PC-3 (cell line): ENCODE measurements around the gene DNAH10. TPM values are rescaled to one million over a fixed set of nuclear protein-coding genes. Genes with fewer than 3 reads are reported as not detected.
A peak's percentile ranks its signal among the peaks of the same experiment; 100 is the strongest.

Experiments
- ATAC-seq: fragments of 200-7000 bp; cut with Tn5 transposase; 2 replicates; pipeline ENCODE4 v1.9.1; 2020; ENCODE audit warnings: mild to moderate bottlenecking, moderate library complexity
- Bru-seq: library from RNA; stranded (reverse); fragments of 400-500 nt; gene quantifications from one replicate; lab custom pipeline; 2021; lab: Mats Ljungman, UMichigan
- BruChase-seq, 2 experiments: library from RNA; stranded (reverse); fragments of 400-500 nt; gene quantifications; one replicate each; lab custom pipeline; 2021; lab: Mats Ljungman, UMichigan
- BruUV-seq: library from RNA; stranded (reverse); fragments of 400-500 nt; replicated peaks from 2 replicates; lab custom pipeline; 2021; lab: Mats Ljungman, UMichigan
- CTCF ChIA-PET: fragments of 300-600 bp; sonication (Branson Sonifier 250); formaldehyde crosslinking; loops from one replicate; lab custom pipeline; 2022; ENCODE audit warnings: antibody characterized with exemption; lab: Charles Lee
- POLR2A ChIA-PET: fragments of 300-600 bp; sonication (Branson Sonifier 250); formaldehyde crosslinking; loops from one replicate; lab custom pipeline; 2022; ENCODE audit warnings: antibody characterized with exemption; ENCODE audit not compliant: unreplicated experiment; lab: Charles Lee
- DNase-seq: peaks from one replicate; pipeline ENCODE4 v3.0.0-alpha.2; 2015
- H2AFZ ChIP-seq: fragments of 300-600 bp; sonication (generic); 2 replicates; pipeline ENCODE4 v1.6.0; 2016; ENCODE audit warnings: antibody characterized with exemption, low read length
- H3F3A ChIP-seq: fragments of 300-600 bp; sonication (generic); one replicate; pipeline ENCODE4 v1.6.0; 2017; ENCODE audit warnings: antibody characterized with exemption, low read length, control low read depth, mild to moderate bottlenecking; ENCODE audit not compliant: unreplicated experiment
- H3K27ac ChIP-seq: fragments of 300-600 bp; sonication (generic); 2 replicates; pipeline ENCODE4 v1.5.1; 2016; ENCODE audit warnings: mild to moderate bottlenecking, low read length
- H3K27me3 ChIP-seq: fragments of 300-600 bp; sonication (generic); 2 replicates; pipeline ENCODE4 v1.6.1; 2016; ENCODE audit warnings: low read length, mixed read lengths
- H3K36me3 ChIP-seq: fragments of 300-600 bp; sonication (generic); 2 replicates; pipeline ENCODE4 v1.6.1; 2016; ENCODE audit warnings: low read depth, mixed run types, low read length, mixed read lengths
- H3K4me1 ChIP-seq: fragments of 300-600 bp; sonication (generic); 2 replicates; pipeline ENCODE4 v1.5.1; 2016; ENCODE audit warnings: low read length; ENCODE audit not compliant: insufficient read depth
- H3K4me2 ChIP-seq: fragments of 300-600 bp; sonication (generic); 2 replicates; pipeline ENCODE4 v1.6.0; 2016; ENCODE audit warnings: low read length
- H3K4me3 ChIP-seq: fragments of 300-600 bp; sonication (generic); 2 replicates; pipeline ENCODE4 v1.5.1; 2016; ENCODE audit warnings: mild to moderate bottlenecking, low read length, mixed read lengths
- H3K79me2 ChIP-seq: fragments of 300-600 bp; sonication (generic); 2 replicates; pipeline ENCODE4 v1.6.1; 2017; ENCODE audit warnings: low read length, mixed read lengths
- H3K9ac ChIP-seq: fragments of 300-600 bp; sonication (generic); 2 replicates; pipeline ENCODE4 v1.6.0; 2016; ENCODE audit warnings: mild to moderate bottlenecking, low read length
- H3K9me2 ChIP-seq: fragments of 300-600 bp; sonication (generic); replicated peaks from 2 replicates; pipeline ENCODE4 v1.6.1; 2016; ENCODE audit warnings: mixed run types, low read length, mixed read lengths
- H3K9me3 ChIP-seq: fragments of 300-600 bp; sonication (generic); 2 replicates; pipeline ENCODE4 v1.6.1; 2016; ENCODE audit warnings: low read length, mixed read lengths
- H4K20me1 ChIP-seq: fragments of 300-600 bp; sonication (generic); 2 replicates; pipeline ENCODE4 v1.6.1; 2016; ENCODE audit warnings: low read length, mixed read lengths
- EZH2 ChIP-seq: fragments of 300-600 bp; sonication (generic); IDR thresholded peaks from one replicate; pipeline ENCODE4 v1.6.1; 2017; ENCODE audit warnings: antibody characterized with exemption, mild to moderate bottlenecking, low read length; ENCODE audit not compliant: unreplicated experiment
- EZH2phosphoT487 ChIP-seq: fragments of 300-600 bp; sonication (generic); IDR thresholded peaks from 2 replicates; pipeline ENCODE4 v1.6.1; 2018; ENCODE audit warnings: mild to moderate bottlenecking, antibody characterized with exemption, low read length, borderline replicate concordance
- intact Hi-C: fragments of 100-400 bp; cut with micrococcal nuclease; formaldehyde crosslinking; loops from 2 replicates; pipeline ENCODE4 v1.9.0; 2023
- long read RNA-seq: library from polyadenylated mRNA; unstranded; transcript quantifications from one replicate; pipeline ENCODE4 v2.0.0, GENCODE V29; 2021; ENCODE audit not compliant: unreplicated experiment
- total RNA-seq: library from RNA; depleted of rRNA; stranded (reverse); fragments of >200 nt; gene quantifications from 2 replicates; pipeline ENCODE4 v1.2.3, GENCODE V29; 2014; rRNA removed
- TF ChIP-seq, protein P1 (sequence below): fragments of 300-600 bp; sonication (generic); conservative IDR thresholded peaks from 2 replicates; pipeline ENCODE4 v1.5.1; 2017; ENCODE audit warnings: antibody characterized with exemption, low read depth, mild to moderate bottlenecking, low read length

Gene DNAH10
- total RNA-seq, result 0.15 and 0.17 TPM in 2 replicates
- percentile 17 among the genes with signal in this experiment for Bru-seq, nascent RNA
- percentile 27 among the genes with signal in this experiment for BruChase-seq, experiment 1, labeled RNA remaining after a 6-hour chase
- BruChase-seq, experiment 2, labeled RNA remaining after a 2-hour chase, result percentile 25 among the genes with signal in this experiment
- long read RNA-seq, partial matches to known transcripts, result 0 of 1 reads
- long read RNA-seq, other reads (novel, unspliced or antisense), result 1 of 1 reads

GRCh38 chr12:123761841-123762714 is at the start of gene DNAH10:
DNAH10 (plus strand) TSS chr12:123762301; CDS start chr12:123762337, 36 bp downstream.
- POLR2A ChIA-PET, result no interaction called here
- no peak within 1 kb of the TSS for H3K27ac ChIP-seq
- no peaks in the 10 kb centered on the region for H3K79me2 ChIP-seq
- intact Hi-C loops, result no loop called here
- DNase-seq, result no peak
- H3K27me3 ChIP-seq, result no peaks in the 10 kb centered on the region
- TF ChIP-seq EZH2phosphoT487 (no peak), EZH2 (no peak)
- TF ChIP-seq, protein P1, sequence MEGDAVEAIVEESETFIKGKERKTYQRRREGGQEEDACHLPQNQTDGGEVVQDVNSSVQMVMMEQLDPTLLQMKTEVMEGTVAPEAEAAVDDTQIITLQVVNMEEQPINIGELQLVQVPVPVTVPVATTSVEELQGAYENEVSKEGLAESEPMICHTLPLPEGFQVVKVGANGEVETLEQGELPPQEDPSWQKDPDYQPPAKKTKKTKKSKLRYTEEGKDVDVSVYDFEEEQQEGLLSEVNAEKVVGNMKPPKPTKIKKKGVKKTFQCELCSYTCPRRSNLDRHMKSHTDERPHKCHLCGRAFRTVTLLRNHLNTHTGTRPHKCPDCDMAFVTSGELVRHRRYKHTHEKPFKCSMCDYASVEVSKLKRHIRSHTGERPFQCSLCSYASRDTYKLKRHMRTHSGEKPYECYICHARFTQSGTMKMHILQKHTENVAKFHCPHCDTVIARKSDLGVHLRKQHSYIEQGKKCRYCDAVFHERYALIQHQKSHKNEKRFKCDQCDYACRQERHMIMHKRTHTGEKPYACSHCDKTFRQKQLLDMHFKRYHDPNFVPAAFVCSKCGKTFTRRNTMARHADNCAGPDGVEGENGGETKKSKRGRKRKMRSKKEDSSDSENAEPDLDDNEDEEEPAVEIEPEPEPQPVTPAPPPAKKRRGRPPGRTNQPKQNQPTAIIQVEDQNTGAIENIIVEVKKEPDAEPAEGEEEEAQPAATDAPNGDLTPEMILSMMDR, result no peak
- H3F3A ChIP-seq, result no peaks in the 10 kb centered on the region
- H3K9me2 ChIP-seq, result no peaks in the 10 kb centered on the region
- no peak for ATAC-seq
- no peak within 1 kb of the TSS for H3K4me2 ChIP-seq
- no TSS peak for BruUV-seq
- no peaks in the 10 kb centered on the region for H4K20me1 ChIP-seq
- CTCF ChIA-PET, result no interaction called here
- H3K9ac ChIP-seq, result no peak within 1 kb of the TSS
- no peaks in the 10 kb centered on the region for H3K4me1 ChIP-seq
- no peak within 1 kb of the TSS for H2AFZ ChIP-seq
- no peak within 1 kb of the TSS for H3K4me3 ChIP-seq
- H3K9me3 ChIP-seq, result no peaks in the 10 kb centered on the region
- H3K36me3 ChIP-seq, result 0 out of 2 replicates have a peak, but pooled peaks cover 4% of the 10 kb centered on the region

DNA sequence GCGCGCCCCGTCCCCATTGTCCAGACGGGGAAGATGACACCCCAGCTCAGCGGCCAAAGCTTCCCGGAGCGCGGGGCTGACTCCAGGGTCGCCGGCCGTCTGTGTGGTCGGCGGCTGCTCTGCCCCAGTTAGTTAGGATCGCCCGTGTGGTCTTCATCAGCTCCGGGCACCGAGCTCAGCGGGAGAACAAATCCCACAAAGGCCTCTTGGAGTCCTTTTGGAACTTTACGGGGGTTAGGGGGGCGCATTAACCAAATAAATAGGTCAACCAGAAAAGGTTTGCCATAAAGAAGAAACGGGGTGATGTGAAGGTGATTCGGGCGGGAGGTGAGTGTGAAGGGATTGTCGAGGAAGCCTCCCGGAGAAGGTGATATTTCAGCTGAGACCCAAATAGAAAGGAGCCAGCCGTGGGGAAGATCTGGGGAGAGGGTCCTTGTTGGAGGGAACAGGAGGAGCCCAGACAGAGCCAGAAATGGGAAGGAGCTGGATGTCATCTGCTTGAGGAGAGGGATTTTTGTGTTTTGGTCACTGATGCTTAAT is 49.3 kb upstream of the DNAH10 start:
- intact Hi-C loops, result loop anchor here (5.0 kb wide), 1 partner anchor 51 kb away; no protein-coding TSS in a partner anchor
- Histone ChIP-seq H3K4me3 (peak overlapping the region; percentile 99), H3K27me3 (no peaks in the 10 kb centered on the region), H4K20me1 (no peaks in the 10 kb centered on the region), H3K4me1 (peaks cover 18% of the 10 kb centered on the region), H3K27ac (no peak overlapping the region), H3K9me2 (no peaks in the 10 kb centered on the region), H3K4me2 (peak overlapping the region; percentile 97), H3F3A (no peaks in the 10 kb centered on the region), H2AFZ (peak overlapping the region; percentile 92), H3K36me3 (no peaks in the 10 kb centered on the region), H3K9me3 (no peaks in the 10 kb centered on the region), H3K9ac (peak overlapping the region; percentile 90), H3K79me2 (peaks cover 31% of the 10 kb centered on the region)
- BruUV-seq, result no TSS peak
- ATAC-seq (peak; percentile 14; the same call in 1 of the 2 replicates), DNase-seq (no peak)
- no peak for TF ChIP-seq EZH2
- no peak for TF ChIP-seq EZH2phosphoT487
- TF ChIP-seq, protein P1, result no peak
- ChIA-PET CTCF (interaction anchor here (0.7 kb wide), 1 partner anchor 1351 kb away, joined by 3 read pairs; no protein-coding TSS in a partner anchor), POLR2A (interaction anchor here (0.6 to 1.1 kb wide), 2 partner anchors 117 to 209 kb away, joined by 3 to 4 read pairs; no protein-coding TSS in a partner anchor)
